HG02884 (cell line): ENCODE measurements around the gene SLAMF9.

Experiments
- ATAC-seq: cut with Tn5 transposase; IDR thresholded peaks from one replicate; pipeline ENCODE4 v1.9.1; 2021; ENCODE audit warnings: mild to moderate bottlenecking, moderate library complexity; ENCODE audit not compliant: unreplicated experiment

The SLAMF9 gene

GRCh38 chr1:159946242-159947187, 7.5 kb downstream of the SLAMF9 start:
- ATAC-seq, result no peak

GRCh38 chr1:159945483-159946241, 8.4 kb downstream of the SLAMF9 start, which contains the start of gene IGSF9:
Gene IGSF9 (minus strand): TSS chr1:159945613. CDS start chr1:159943454, 2,159 bp downstream.
- peak; percentile 58 for ATAC-seq

GRCh38 chr1:159944623-159945455, 9.2 kb downstream of the SLAMF9 start:
- no peak for ATAC-seq

GRCh38 chr1:159943908-159944622, 10.0 kb downstream of the SLAMF9 start:
- ATAC-seq, result no peak

GRCh38 chr1:159943278-159943640, 10.8 kb downstream of the SLAMF9 start:
- no peak for ATAC-seq

GRCh38 chr1:159942632-159943277, 11.3 kb downstream of the SLAMF9 start:
- ATAC-seq, result no peak

- no peak for ATAC-seq
Observed at GRCh38 chr1:159941591-159942560, 12.2 kb downstream of the SLAMF9 start.

GRCh38 chr1:159941141-159941540, 12.9 kb downstream of the SLAMF9 start:
- ATAC-seq, result no peak

- ATAC-seq, result no peak
Observed at GRCh38 chr1:159940006-159940620, 13.9 kb downstream of the SLAMF9 start.

GRCh38 chr1:159939678-159940002, 14.4 kb downstream of the SLAMF9 start:
- no peak for ATAC-seq

- ATAC-seq, result no peak
Observed at GRCh38 chr1:159938905-159939677, 14.9 kb downstream of the SLAMF9 start.

- ATAC-seq, result no peak
Observed at GRCh38 chr1:159938211-159938852, 15.7 kb downstream of the SLAMF9 start.

- ATAC-seq, result no peak
Observed at GRCh38 chr1:159937054-159937750, 16.8 kb downstream of the SLAMF9 start.

- no peak for ATAC-seq
Observed at GRCh38 chr1:159936273-159936904, 17.6 kb downstream of the SLAMF9 start.

- no peak for ATAC-seq
Observed at GRCh38 chr1:159935719-159936272, 18.2 kb downstream of the SLAMF9 start.

GRCh38 chr1:159935305-159935704, 18.7 kb downstream of the SLAMF9 start:
- ATAC-seq, result no peak
